ENCODE data around the gene PPT1. TPM values are rescaled to one million over a fixed set of nuclear protein-coding genes. Genes with fewer than 3 reads are reported as not detected.

Gene PPT1
- polyA plus RNA-seq, 1 donor (not counting 4 experiments of a cell fraction or from before 2014, with no cell fraction given) = 58.9 TPM

DNA sequence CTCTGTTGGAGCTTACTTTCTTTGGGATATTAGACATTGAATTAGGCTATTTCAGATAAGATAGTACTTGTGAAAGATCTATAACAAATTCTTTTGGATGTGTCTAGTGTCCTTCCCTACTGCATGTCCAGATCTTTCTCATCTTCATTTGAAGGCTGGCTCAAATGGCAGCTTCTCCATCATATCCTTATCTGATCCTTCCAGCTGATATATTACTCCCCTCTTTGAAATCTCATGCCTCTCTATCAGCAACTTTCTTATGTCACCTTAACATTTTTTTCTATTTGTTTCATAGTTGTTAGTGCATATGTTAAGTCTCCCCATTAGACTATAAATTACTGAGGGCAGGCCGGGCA, 39.0 kb downstream of the PPT1 start:
- Histone ChIP-seq H3K27ac (ENCODE audit: control insufficient read depth, insufficient read depth, low read length) (no peak overlapping the region), H3K79me2 (ENCODE audit: control insufficient read depth, insufficient read depth, low read length) (peaks cover 82% of the 10 kb centered on the region), H3K9ac (ENCODE audit: control insufficient read depth, extremely low read depth, insufficient read depth, low read length) (no peak overlapping the region), H3K4me2 (ENCODE audit: control insufficient read depth, extremely low read depth, insufficient read depth, low read depth, low read length) (no peak overlapping the region), H4K20me1 (ENCODE audit: control insufficient read depth, extremely low read depth, insufficient read depth, low read length) (peaks cover 14% of the 10 kb centered on the region), H3K36me3 (ENCODE audit: control insufficient read depth in 2 of 2, extremely low read depth in 1 of 2, insufficient read depth in 2 of 2, low read length in 2 of 2) (peaks cover 26 to 42% of the 10 kb centered on the region in 2 experiments), H3K4me3 (ENCODE audit: control insufficient read depth in 2 of 3, extremely low read depth in 1 of 3, insufficient read depth in 2 of 3, low read depth in 1 of 3, low read length in 3 of 3) (no peak overlapping the region), H3K9me1 (ENCODE audit: control insufficient read depth, extremely low read depth, insufficient read depth, low read length) (peaks cover 8% of the 10 kb centered on the region), H3K27me3 (ENCODE audit: control insufficient read depth, extremely low read depth, insufficient read depth, low read length) (no peaks in the 10 kb centered on the region), H3K9me3 (ENCODE audit: control insufficient read depth, low read depth, low read length) (no peaks in the 10 kb centered on the region), H2AFZ (ENCODE audit: control insufficient read depth, low read length) (no peak overlapping the region), H3K4me1 (ENCODE audit: control insufficient read depth, extremely low read depth, insufficient read depth, low read length) (peaks cover 42% of the 10 kb centered on the region)
- no peak for DNase-seq (ENCODE audit: low read depth, low spot score)
- dilution Hi-C loops (cut with MboI; ENCODE audit: extremely low pct_ligation_motif_present, low sequenced_read_pairs) = no loop called here
- FAIRE-seq = no peak
- TF ChIP-seq EZH2 (IDR thresholded peaks at IDR 0.05; ENCODE audit: low read length) (no peak), CTCF (optimal IDR thresholded peaks at IDR 0.05 in 1 of 3, IDR thresholded peaks at IDR 0.05 in 1 of 3, conservative IDR thresholded peaks at IDR 0.05 in 1 of 3; ENCODE audit: extremely low read depth in 1 of 3, insufficient read depth in 2 of 3, low read length in 3 of 3) (no peak)

DNA sequence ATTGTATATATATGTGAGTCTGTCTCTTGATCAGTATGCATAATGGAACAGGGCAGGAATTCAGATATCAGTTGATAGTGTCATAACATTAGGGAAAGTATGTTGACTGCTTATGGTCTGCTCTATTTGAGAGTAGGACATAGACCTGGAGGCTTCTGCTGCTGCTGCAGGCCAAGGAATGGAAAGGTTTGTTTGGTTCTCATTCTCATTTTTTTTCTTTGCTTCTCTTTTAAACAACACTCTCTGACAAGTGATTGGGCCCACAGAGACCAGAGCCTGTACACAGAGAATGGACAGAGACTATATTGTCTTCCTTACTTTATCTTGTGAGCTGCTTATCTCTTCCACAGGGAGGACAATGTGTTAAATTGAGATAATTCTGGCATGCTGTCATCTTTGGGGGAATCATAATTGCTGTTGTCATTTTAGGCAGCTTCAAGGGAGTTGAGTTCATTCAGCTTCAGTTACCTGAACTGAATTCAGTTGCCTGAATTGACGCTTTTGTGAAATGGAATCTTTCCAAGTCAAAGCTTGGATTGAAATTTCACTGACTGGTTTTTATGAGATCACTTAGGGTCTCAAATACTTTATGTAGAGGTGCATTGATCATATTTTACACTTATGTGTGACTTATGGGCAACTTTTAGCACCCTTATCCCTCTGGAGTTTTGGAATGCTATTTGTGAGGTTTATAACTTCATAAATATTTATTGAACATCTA, 39.6 kb downstream of the PPT1 start:
- peaks cover 47% of the 10 kb centered on the region for H3K4me1 ChIP-seq (ENCODE audit: control insufficient read depth, extremely low read depth, insufficient read depth, low read length)
- no peak overlapping the region for H3K4me3 ChIP-seq (ENCODE audit: control insufficient read depth in 2 of 3, extremely low read depth in 1 of 3, insufficient read depth in 2 of 3, low read depth in 1 of 3, low read length in 3 of 3)
- no peak for TF ChIP-seq CTCF (optimal IDR thresholded peaks at IDR 0.05 in 1 of 3, IDR thresholded peaks at IDR 0.05 in 1 of 3, conservative IDR thresholded peaks at IDR 0.05 in 1 of 3; ENCODE audit: extremely low read depth in 1 of 3, insufficient read depth in 2 of 3, low read length in 3 of 3)
- TF ChIP-seq EZH2 (IDR thresholded peaks at IDR 0.05; ENCODE audit: low read length) = no peak
- no peak overlapping the region for H3K27ac ChIP-seq (ENCODE audit: control insufficient read depth, insufficient read depth, low read length)
- H3K9me1 ChIP-seq (ENCODE audit: control insufficient read depth, extremely low read depth, insufficient read depth, low read length) = peaks cover 8% of the 10 kb centered on the region
- peaks cover 83% of the 10 kb centered on the region for H3K79me2 ChIP-seq (ENCODE audit: control insufficient read depth, insufficient read depth, low read length)
- H4K20me1 ChIP-seq (ENCODE audit: control insufficient read depth, extremely low read depth, insufficient read depth, low read length) = peaks cover 14% of the 10 kb centered on the region
- H3K27me3 ChIP-seq (ENCODE audit: control insufficient read depth, extremely low read depth, insufficient read depth, low read length) = no peaks in the 10 kb centered on the region
- peaks cover 22 to 40% of the 10 kb centered on the region in 2 experiments for H3K36me3 ChIP-seq (ENCODE audit: control insufficient read depth in 2 of 2, extremely low read depth in 1 of 2, insufficient read depth in 2 of 2, low read length in 2 of 2)
- H3K4me2 ChIP-seq (ENCODE audit: control insufficient read depth, extremely low read depth, insufficient read depth, low read depth, low read length) = no peak overlapping the region
- no peak for DNase-seq (ENCODE audit: low read depth, low spot score)
- H2AFZ ChIP-seq (ENCODE audit: control insufficient read depth, low read length) = no peak overlapping the region
- no peaks in the 10 kb centered on the region for H3K9me3 ChIP-seq (ENCODE audit: control insufficient read depth, low read depth, low read length)
- peak; percentile 53 for FAIRE-seq
- dilution Hi-C loops (cut with MboI; ENCODE audit: extremely low pct_ligation_motif_present, low sequenced_read_pairs) = no loop called here
- H3K9ac ChIP-seq (ENCODE audit: control insufficient read depth, extremely low read depth, insufficient read depth, low read length) = no peak overlapping the region

All from keratinocyte (primary cell).